Activated CD4-positive, alpha-beta T cell treated with anti-CD3 and anti-CD28 coated beads, Interleukin-2, amount 50 U/mL, for 48 hours (primary cell): Measurements from ENCODE around the gene ICAM4.
"Not testable (repeated sequence)": the region's sequence is repeated elsewhere in the genome, so short reads cannot be mapped to it uniquely, and the experiment has no call there.

Experiments used
- DNase-seq, 2 experiments: peaks; one replicate each; pipeline ENCODE4 v3.0.0-alpha.2; 2020

The ICAM4 gene

GRCh38 chr19:10286803-10287737 lies at the start of gene ICAM4:
Gene ICAM4 (plus strand): TSS chr19:10286955. CDS start chr19:10287013, 58 bp downstream.
- DNase-seq = peak; percentile 58 to 63

GRCh38 chr19:10237702-10238101 lies 49.1 kb upstream of the ICAM4 start:
- DNase-seq = no peak

DNA sequence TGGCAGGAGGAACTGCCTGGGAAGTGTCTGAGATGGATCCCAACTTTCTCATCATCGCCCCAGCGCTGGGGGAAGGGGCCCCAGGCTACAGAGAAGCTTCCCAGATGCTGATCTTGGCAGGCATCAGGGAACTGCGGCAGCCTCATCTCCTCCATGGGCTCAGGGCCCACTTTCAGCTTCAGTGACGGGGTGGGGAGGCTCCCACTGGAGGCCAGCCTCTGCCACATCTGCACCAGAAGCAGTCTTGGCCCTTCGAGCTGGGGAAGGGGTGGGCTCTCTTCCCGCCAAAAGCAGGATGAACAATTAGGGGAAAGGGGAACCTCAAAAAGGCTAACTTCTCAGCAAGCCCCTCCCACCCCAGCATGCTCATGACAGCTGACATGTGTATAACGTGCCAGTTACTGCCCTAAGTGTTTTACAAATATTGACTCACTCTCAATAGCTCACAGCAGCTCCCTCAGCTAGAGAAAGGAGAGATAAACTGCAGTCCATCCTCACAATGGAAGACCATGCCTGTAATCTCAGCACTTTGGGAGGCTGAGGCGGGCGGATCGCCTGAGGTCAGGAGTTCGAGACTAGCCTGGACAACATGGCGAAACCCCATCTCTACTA lies 48.5 kb upstream of the ICAM4 start:
- no peak for DNase-seq

DNA sequence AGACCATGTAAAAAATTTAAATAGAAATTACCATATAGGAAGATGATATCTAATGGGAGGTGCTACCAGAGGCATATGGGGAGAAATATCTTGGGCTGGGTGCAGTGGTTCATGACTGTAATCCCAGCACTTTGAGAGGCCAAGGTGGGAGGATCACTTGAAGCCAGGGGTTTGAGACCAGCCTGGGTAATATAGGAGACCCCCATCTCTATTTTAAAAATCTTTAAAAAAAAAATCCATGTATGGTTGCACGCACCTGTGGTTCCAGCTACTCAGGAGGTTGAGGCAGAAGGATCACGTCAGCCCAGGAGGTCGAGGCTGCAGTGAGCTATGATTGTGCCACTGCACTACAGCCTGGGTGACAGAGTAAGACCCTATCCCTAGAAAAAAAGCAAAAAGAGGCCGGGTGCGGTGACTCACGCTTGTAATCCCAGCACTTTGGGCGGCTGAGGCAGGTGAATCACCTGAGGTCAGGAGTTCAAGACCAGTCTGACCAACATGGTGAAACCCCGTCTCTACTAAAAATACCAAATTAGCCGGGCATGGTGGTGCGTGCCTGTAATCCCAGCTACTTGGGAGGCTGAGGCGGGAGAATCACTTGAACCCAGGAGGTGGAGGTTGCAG lies 44.8 kb upstream of the ICAM4 start:
- DNase-seq = not testable (repeated sequence)

- DNase-seq = no peak
Measured at GRCh38 chr19:10243606-10244005, 43.1 kb upstream of the ICAM4 start.

GRCh38 chr19:10245189-10245939 lies 41.4 kb upstream of the ICAM4 start:
- no peak for DNase-seq

GRCh38 chr19:10246511-10246910 lies 40.2 kb upstream of the ICAM4 start:
- no peak for DNase-seq

GRCh38 chr19:10251792-10252694 lies 34.7 kb upstream of the ICAM4 start, which contains the start of gene MRPL4:
Gene MRPL4 (plus strand): TSS chr19:10252214. CDS start chr19:10252254, 40 bp downstream.
- DNase-seq = peak; percentile 97 to 98

GRCh38 chr19:10252707-10253106 lies 34.0 kb upstream of the ICAM4 start:
- no peak for DNase-seq

GRCh38 chr19:10254244-10254643 lies 32.5 kb upstream of the ICAM4 start:
- no peak for DNase-seq

- no peak for DNase-seq
Measured at GRCh38 chr19:10255358-10255757, 31.4 kb upstream of the ICAM4 start.

DNA sequence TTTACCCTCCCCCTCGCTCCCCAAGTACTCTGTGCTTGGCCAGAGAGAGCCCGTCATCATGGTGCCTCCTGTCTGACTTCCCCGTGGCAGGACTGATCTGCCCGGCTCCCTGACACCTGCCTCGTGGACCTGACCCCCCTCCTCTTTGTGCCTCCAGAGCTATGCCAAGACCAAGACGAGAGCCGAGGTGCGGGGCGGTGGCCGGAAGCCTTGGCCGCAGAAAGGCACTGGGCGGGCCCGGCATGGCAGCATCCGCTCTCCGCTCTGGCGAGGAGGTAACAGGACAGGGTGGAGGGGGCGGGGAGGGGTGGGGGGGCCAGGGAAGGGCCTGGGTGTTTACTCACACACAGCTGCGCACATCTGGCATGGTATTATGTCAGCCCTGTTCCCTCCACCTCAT lies 30.2 kb upstream of the ICAM4 start:
- DNase-seq = no peak

DNA sequence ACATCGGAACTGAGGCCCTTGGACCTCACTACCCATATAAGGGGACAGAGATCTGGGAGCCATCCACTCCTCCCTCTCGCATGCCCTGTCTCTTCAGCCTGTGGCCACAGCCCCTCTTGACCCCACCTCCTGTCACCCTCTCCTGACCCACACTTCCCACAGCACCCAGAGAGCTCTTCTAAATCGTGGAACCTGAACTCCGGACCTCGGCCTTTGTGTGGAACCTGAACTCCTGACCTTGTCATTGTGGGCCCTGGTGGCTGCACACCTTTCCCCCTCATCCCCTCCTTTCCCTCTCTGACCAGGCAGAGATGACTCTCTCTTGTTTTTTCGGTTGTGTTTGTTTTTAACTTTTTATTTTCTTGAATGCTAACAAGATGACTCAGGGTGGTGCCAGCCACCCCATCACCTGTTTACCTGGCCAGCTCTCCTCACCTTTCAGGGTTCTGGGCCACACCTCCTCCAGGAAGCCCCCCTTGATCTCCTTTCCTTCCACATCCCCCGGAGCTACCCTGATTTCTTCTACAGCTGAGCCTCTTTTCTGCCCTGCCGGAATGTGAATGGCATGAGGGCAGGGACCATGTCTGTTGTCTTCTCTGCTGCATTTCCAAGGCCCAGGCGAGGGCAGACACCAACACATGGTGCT lies 29.7 kb upstream of the ICAM4 start:
- DNase-seq = no peak

GRCh38 chr19:10258080-10258710 lies 28.6 kb upstream of the ICAM4 start:
- no peak for DNase-seq

DNA sequence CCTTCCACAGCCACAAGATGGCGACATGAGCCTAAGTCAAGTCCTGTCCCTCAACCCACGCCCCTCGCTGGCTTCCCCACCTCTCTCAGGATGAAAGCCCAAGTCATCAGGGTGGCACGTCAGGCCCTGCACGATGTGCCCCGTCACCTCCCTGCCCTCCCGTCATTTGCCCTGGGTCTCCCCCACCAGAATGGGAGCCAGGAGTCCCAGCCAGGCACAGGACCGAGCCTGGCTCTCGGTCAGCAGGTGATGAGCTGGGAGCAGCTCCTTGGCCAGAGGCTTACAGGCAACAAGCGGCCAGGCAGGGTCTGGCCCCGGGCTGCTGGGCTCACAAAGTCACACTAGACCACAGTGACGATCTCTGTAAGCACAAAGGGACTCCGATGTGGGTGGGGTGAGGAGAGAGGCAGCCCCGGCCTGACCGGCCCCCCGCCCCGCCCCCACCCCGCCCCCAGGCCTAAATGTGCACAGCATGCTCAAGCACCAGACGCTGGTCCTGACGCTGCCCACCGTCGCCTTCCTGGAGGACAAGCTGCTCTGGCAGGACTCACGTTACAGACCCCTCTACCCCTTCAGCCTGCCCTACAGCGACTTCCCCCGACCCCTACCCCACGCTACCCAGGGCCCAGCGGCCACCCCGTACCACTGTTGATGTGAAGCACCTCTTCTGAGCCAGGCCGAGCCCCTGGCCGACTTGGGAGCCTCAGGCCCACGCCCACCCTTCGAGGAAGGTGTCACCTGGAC lies 27.4 kb upstream of the ICAM4 start:
- DNase-seq = peak; percentile 98 to 99

DNA sequence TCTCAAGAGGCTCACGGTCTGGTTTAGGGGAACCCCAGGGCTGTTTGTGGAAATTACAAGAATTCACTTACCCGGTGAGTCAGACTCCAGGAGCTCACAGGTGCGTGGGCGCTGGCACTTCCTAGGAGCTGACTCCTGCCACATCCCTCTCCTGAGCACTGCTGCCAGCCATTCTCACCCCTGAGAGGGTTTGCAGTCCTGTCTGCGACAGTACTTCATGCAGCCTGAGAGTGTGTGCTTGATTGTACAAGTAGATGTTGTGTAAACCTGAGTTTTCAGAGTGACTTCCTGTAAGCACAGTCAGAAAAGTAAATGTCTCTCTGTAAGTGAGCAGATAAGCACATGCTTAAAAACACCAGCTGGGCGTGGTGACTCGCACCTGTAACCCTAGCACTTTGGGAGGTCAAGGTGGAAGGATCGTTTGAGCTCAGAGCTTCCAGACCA lies 26.6 kb upstream of the ICAM4 start:
- peak; percentile 77 to 84 for DNase-seq

- DNase-seq = no peak
Measured at GRCh38 chr19:10262771-10263170, 24.0 kb upstream of the ICAM4 start.

- no peak for DNase-seq
Measured at GRCh38 chr19:10266706-10267105, 20.0 kb upstream of the ICAM4 start.

DNA sequence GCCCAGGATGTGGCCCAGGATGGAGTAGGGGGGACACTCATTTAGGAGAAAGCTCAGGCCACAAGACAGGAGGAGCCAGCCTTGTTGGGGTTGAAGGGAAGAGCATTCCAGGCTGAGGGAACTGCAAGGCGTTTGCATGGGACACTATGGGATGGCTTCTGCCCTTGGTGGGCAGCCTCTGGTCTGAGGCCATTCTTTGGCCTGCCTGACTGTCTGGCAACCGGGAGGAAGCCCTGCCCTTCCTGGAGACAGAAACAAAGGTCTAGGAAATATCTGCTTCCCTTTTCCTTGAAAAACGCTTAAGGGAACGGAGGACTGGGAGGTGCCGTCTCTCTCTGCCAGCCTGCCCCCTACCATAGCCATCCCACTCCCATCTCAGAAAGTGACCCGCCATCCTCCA lies 18.7 kb upstream of the ICAM4 start:
- DNase-seq = no peak
